Tibial nerve (tissue), 4 donors: Measurements from ENCODE around the gene NIPSNAP3A. TPM values are rescaled to one million over a fixed set of nuclear protein-coding genes. Genes with fewer than 3 reads are reported as not detected.
"Not testable (repeated sequence)": the region's sequence is repeated elsewhere in the genome, so short reads cannot be mapped to it uniquely, and the experiment has no call there.

Source experiments
- DNase-seq, 2 donors: peaks; one replicate each; pipeline ENCODE4 v3.0.0-alpha.2; 2019; ENCODE audit warnings: low spot score in 2 of 2
- H3K27ac ChIP-seq, 4 donors: fragments of 200-600 bp; sonication (generic) in 3 of 4; one replicate each; pipeline ENCODE4 v1.5.1; 2017 to 2019; ENCODE audit warnings: mild to moderate bottlenecking in 1 of 4
- H3K27me3 ChIP-seq, 2 donors: fragments of 200-600 bp; sonication (generic) in 1 of 2; one replicate each; pipeline versions ENCODE4 v1.5.1 to v1.6.0; 2017 to 2019
- H3K36me3 ChIP-seq, 3 donors: fragments of 200-600 bp; sonication (generic); one replicate each; pipeline ENCODE4 v1.5.1; 2018 to 2019
- H3K4me1 ChIP-seq, 4 donors: fragments of 200-600 bp; sonication (generic) in 3 of 4; one replicate each; pipeline ENCODE4 v1.5.1; 2017 to 2019
- H3K4me3 ChIP-seq, 4 donors: fragments of 200-600 bp; sonication (generic) in 3 of 4; one replicate each; pipeline ENCODE4 v1.5.1; 2017 to 2019; ENCODE audit warnings: mild to moderate bottlenecking in 1 of 4, moderate library complexity in 1 of 4
- H3K9me3 ChIP-seq, 4 donors: fragments of 200-600 bp; sonication (generic) in 3 of 4; one replicate each; pipeline ENCODE4 v1.5.1; 2017 to 2019
- CTCF ChIP-seq, 5 experiments: fragments of 200-600 bp in 3 of 5; fragments of 450-650 bp in 2 of 5; sonication (generic) in 3 of 5; IDR thresholded peaks; one replicate each; pipeline ENCODE4 v1.5.1; 2016 to 2019; ENCODE audit warnings: antibody characterized with exemption in 5 of 5, mild to moderate bottlenecking in 3 of 5, moderate library complexity in 2 of 5
- EP300 ChIP-seq, 2 donors: sonication (generic); formaldehyde crosslinking; IDR thresholded peaks; one replicate each; pipeline ENCODE4 v1.6.1; 2017; ENCODE audit warnings: antibody characterized with exemption in 2 of 2, mild to moderate bottlenecking in 1 of 2
- POLR2A ChIP-seq, 2 donors: fragments of 450-650 bp; IDR thresholded peaks; one replicate each; pipeline ENCODE4 v1.6.1; 2017; ENCODE audit warnings: antibody characterized with exemption in 2 of 2, mild to moderate bottlenecking in 2 of 2, moderate library complexity in 2 of 2
- WGBS, 2 donors: methylation state at CpG; one replicate each; pipeline ENCODE4 v1.1.5; 2018; 5-methylcytosine and 5-hydroxymethylcytosine counted together
- total RNA-seq, 4 donors: library from RNA; depleted of rRNA; stranded (reverse); fragments of >200 nt; gene quantifications; one replicate each; pipeline ENCODE4 v1.1.0, GENCODE V29; 2016

NIPSNAP3A gene
- total RNA-seq, 4 donors from 2014 or later = 10.3 to 28.6 (median 16.6) TPM

GRCh38 chr9:104766025-104766424 lies 18.5 kb downstream of the NIPSNAP3A start:
- 95% methylated on average over 7 of the region's 7 CpGs for WGBS, 2 donors
- no peak for DNase-seq

GRCh38 chr9:104767507-104767906 lies 20.0 kb downstream of the NIPSNAP3A start:
- 95 to 98% methylated on average over 3 of the region's 3 CpGs for WGBS, 2 donors
- no peak overlapping the region for H3K4me3 ChIP-seq

More at GRCh38 chr9:104766025-104766424, 18.5 kb downstream of the NIPSNAP3A start:
- peaks cover 0 to 6% (median 3%) of the 10 kb centered on the region in 4 donors for H3K4me1 ChIP-seq
- H3K9me3 ChIP-seq = no peaks in the 10 kb centered on the region
- TF ChIP-seq POLR2A (IDR thresholded peaks at IDR 0.05) (no peak), EP300 (IDR thresholded peaks at IDR 0.05) (no peak), CTCF (IDR thresholded peaks at IDR 0.05) (no peak)
- no peak overlapping the region for H3K4me3 ChIP-seq
- H3K36me3 ChIP-seq = peaks cover 0 to 2% (median 0%) of the 10 kb centered on the region in 3 donors
- H3K27me3 ChIP-seq = no peaks in the 10 kb centered on the region
- H3K27ac ChIP-seq = no peak overlapping the region

GRCh38 chr9:104769029-104769428 lies 21.5 kb downstream of the NIPSNAP3A start:
- H3K4me1 ChIP-seq, H3K27ac ChIP-seq: not testable (repeated sequence)
- whole genome bisulfite sequencing, 2 donors = 95 to 97% methylated on average over 12 of the region's 12 CpGs

More at GRCh38 chr9:104767507-104767906, 20.0 kb downstream of the NIPSNAP3A start:
- H3K27me3 ChIP-seq = no peaks in the 10 kb centered on the region
- H3K36me3 ChIP-seq = peaks cover 0 to 9% (median 0%) of the 10 kb centered on the region in 3 donors
- TF ChIP-seq POLR2A (IDR thresholded peaks at IDR 0.05) (no peak), CTCF (IDR thresholded peaks at IDR 0.05) (no peak), EP300 (IDR thresholded peaks at IDR 0.05) (no peak)
- no peak overlapping the region for H3K27ac ChIP-seq
- no peak for DNase-seq
- H3K9me3 ChIP-seq = no peaks in the 10 kb centered on the region
- H3K4me1 ChIP-seq = peaks cover 0 to 6% (median 3%) of the 10 kb centered on the region in 4 donors

GRCh38 chr9:104769655-104770054 lies 22.2 kb downstream of the NIPSNAP3A start:
- Histone ChIP-seq H3K9me3 (no peaks in the 10 kb centered on the region), H3K27me3 (no peaks in the 10 kb centered on the region), H3K27ac (peak overlapping the region in 1 of 4 donors; percentile 3), H3K4me3 (no peak overlapping the region), H3K4me1 (peaks cover 0 to 6% (median 1%) of the 10 kb centered on the region in 4 donors), H3K36me3 (peaks cover 0 to 9% (median 0%) of the 10 kb centered on the region in 3 donors)
- 76 to 81% methylated on average over 2 of the region's 2 CpGs for WGBS, 2 donors
- TF ChIP-seq CTCF (IDR thresholded peaks at IDR 0.05) (no peak), POLR2A (IDR thresholded peaks at IDR 0.05) (no peak), EP300 (IDR thresholded peaks at IDR 0.05) (no peak)
- DNase-seq = no peak

More at GRCh38 chr9:104769029-104769428, 21.5 kb downstream of the NIPSNAP3A start:
- H3K36me3 ChIP-seq, H3K4me3 ChIP-seq, H3K9me3 ChIP-seq, H3K27me3 ChIP-seq, DNase-seq: not testable (repeated sequence)

- Histone ChIP-seq H3K4me3 (no peak overlapping the region), H3K27ac (no peak overlapping the region), H3K9me3 (no peaks in the 10 kb centered on the region), H3K27me3 (no peaks in the 10 kb centered on the region), H3K4me1 (peaks cover 0 to 10% (median 0%) of the 10 kb centered on the region in 4 donors), H3K36me3 (peaks cover 0 to 9% (median 0%) of the 10 kb centered on the region in 3 donors)
- DNase-seq = no peak
- WGBS, 2 donors = 50 to 53% methylated on average over 5 of the region's 5 CpGs
- TF ChIP-seq POLR2A (IDR thresholded peaks at IDR 0.05) (no peak), CTCF (IDR thresholded peaks at IDR 0.05) (no peak), EP300 (IDR thresholded peaks at IDR 0.05) (no peak)
These were observed 25.4 kb downstream of the NIPSNAP3A start for GRCh38 chr9:104772714-104773510.
